ENCODE data around the gene IL16.

Gene IL16

GRCh38 chr15:81273855-81274254, 77.2 kb downstream of the IL16 start:
- ChIA-PET POLR2A (no interaction called here), CTCF (interaction anchor here (0.6 to 2.8 kb wide), 5 partner anchors 8 to 137 kb away, joined by 3 to 32 read pairs (median 4); no protein-coding TSS in a partner anchor)
- DNase-seq (ENCODE audit: extremely low spot score): no peak
- TF ChIP-seq FOXA1 (IDR thresholded peaks at IDR 0.05): no peak
- TF ChIP-seq CTBP1 (IDR thresholded peaks at IDR 0.05; ENCODE audit: borderline replicate concordance): no peak
- TF ChIP-seq ARNT (IDR thresholded peaks at IDR 0.05): no peak
- TF ChIP-seq HDGF (IDR thresholded peaks at IDR 0.05; ENCODE audit: borderline replicate concordance): no peak
- TF ChIP-seq TARDBP (IDR thresholded peaks at IDR 0.05): no peak
- no peak for TF ChIP-seq L3MBTL2 (conservative IDR thresholded peaks at IDR 0.05)
- no peak for TF ChIP-seq BHLHE40 (IDR thresholded peaks at IDR 0.05; ENCODE audit: borderline replicate concordance)
- no peak for TF ChIP-seq FOXM1 (IDR thresholded peaks at IDR 0.05; ENCODE audit: borderline replicate concordance)
- no peak for TF ChIP-seq SUZ12 (IDR thresholded peaks at IDR 0.05)
- TF ChIP-seq, protein P1, sequence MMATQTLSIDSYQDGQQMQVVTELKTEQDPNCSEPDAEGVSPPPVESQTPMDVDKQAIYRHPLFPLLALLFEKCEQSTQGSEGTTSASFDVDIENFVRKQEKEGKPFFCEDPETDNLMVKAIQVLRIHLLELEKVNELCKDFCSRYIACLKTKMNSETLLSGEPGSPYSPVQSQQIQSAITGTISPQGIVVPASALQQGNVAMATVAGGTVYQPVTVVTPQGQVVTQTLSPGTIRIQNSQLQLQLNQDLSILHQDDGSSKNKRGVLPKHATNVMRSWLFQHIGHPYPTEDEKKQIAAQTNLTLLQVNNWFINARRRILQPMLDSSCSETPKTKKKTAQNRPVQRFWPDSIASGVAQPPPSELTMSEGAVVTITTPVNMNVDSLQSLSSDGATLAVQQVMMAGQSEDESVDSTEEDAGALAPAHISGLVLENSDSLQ (IDR thresholded peaks at IDR 0.05): no peak
- no peak for TF ChIP-seq FOXK2 (IDR thresholded peaks at IDR 0.05)
- TF ChIP-seq ELF4 (IDR thresholded peaks at IDR 0.05): no peak

DNA sequence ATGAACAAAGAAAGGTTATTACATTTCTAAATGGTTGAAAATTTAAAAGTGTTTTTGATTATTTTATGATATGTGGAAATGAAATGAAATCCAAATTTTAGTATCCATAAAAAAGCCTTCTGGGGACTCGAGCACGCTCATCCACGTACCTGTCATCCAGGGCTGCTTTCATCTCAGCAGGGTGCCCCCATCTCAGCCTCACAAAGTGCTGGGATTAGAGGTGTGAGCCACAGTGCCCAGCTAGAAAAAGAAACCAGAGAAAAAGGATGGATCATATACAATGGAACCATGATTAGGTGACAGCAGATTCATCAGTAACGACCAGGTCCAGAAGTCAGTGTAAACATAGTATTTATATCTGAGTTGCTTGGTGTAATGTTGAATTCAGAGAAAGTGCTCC, 77.6 kb downstream of the IL16 start:
- ChIA-PET POLR2A (no interaction called here), CTCF (interaction anchor here (0.6 to 2.8 kb wide), 9 partner anchors 8 to 170 kb away, joined by 3 to 32 read pairs (median 4); no protein-coding TSS in a partner anchor)
- TF ChIP-seq CTBP1 (IDR thresholded peaks at IDR 0.05; ENCODE audit: borderline replicate concordance) (no peak), BHLHE40 (IDR thresholded peaks at IDR 0.05; ENCODE audit: borderline replicate concordance) (no peak), FOXA1 (IDR thresholded peaks at IDR 0.05) (no peak), ARNT (IDR thresholded peaks at IDR 0.05) (no peak), SUZ12 (IDR thresholded peaks at IDR 0.05) (no peak), FOXM1 (IDR thresholded peaks at IDR 0.05; ENCODE audit: borderline replicate concordance) (no peak), ELF4 (IDR thresholded peaks at IDR 0.05) (no peak), NFRKB (IDR thresholded peaks at IDR 0.05) (no peak), SP1 (IDR thresholded peaks at IDR 0.05) (no peak), FOXK2 (IDR thresholded peaks at IDR 0.05) (no peak), LEF1 (IDR thresholded peaks at IDR 0.05; ENCODE audit: borderline replicate concordance) (no peak), ZNF384 (IDR thresholded peaks at IDR 0.05) (no peak), TARDBP (IDR thresholded peaks at IDR 0.05) (no peak), HDGF (IDR thresholded peaks at IDR 0.05; ENCODE audit: borderline replicate concordance) (no peak), L3MBTL2 (conservative IDR thresholded peaks at IDR 0.05) (no peak)
- TF ChIP-seq, protein P1 (IDR thresholded peaks at IDR 0.05): no peak
- no peak for DNase-seq (ENCODE audit: extremely low spot score)

GRCh38 chr15:81274931-81275707, 78.4 kb downstream of the IL16 start:
- TF ChIP-seq L3MBTL2 (conservative IDR thresholded peaks at IDR 0.05) (no peak), TARDBP (IDR thresholded peaks at IDR 0.05) (no peak), FOXM1 (IDR thresholded peaks at IDR 0.05; ENCODE audit: borderline replicate concordance) (no peak)
- TF ChIP-seq, protein P1 (IDR thresholded peaks at IDR 0.05): peak; percentile 92
- ChIA-PET POLR2A (no interaction called here), CTCF (interaction anchor here (0.6 to 2.8 kb wide), 17 partner anchors 9 to 1024 kb away, joined by 3 to 32 read pairs (median 4); no protein-coding TSS in a partner anchor)
- DNase-seq (ENCODE audit: extremely low spot score): peak; percentile 83

DNA sequence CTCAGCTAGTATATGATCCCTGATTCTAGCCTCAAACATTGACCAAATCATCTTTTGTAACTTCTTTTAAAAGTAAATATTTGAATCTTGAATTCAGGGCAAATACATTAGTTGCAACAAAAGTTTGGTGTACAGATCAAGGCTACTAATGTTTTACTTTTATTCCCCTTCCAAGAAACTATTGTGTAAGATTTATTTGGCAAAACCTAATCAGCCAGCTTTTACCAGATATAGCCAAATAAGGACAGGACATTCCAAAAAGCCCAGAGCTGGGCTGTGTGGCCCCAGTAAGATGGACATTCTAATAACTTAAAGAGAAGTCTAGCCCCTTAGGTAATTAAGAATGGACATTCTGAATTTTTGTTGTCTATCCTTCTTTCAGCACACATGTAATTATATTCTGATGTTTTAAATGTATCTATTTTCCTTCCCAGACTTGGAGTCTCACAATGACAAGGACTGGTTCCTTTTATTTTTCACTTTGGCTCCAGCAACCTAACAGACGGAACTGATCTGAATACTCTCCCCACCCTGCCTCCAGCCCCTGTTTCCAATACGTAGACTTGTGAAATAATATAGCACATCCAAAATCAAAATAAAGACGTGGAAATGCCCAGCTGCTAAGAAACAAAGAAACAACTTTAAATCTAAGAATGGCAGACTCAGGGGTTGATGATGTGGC, 79.2 kb downstream of the IL16 start:
- DNase-seq (ENCODE audit: extremely low spot score): no peak
- ChIA-PET POLR2A (no interaction called here), CTCF (interaction anchor here (0.6 to 2.8 kb wide), 16 partner anchors 10 to 1023 kb away, joined by 3 to 32 read pairs (median 4); no protein-coding TSS in a partner anchor)
- TF ChIP-seq ARNT (IDR thresholded peaks at IDR 0.05) (no peak), HDGF (IDR thresholded peaks at IDR 0.05; ENCODE audit: borderline replicate concordance) (no peak), LEF1 (IDR thresholded peaks at IDR 0.05; ENCODE audit: borderline replicate concordance) (no peak), ELF4 (IDR thresholded peaks at IDR 0.05) (no peak), CTBP1 (IDR thresholded peaks at IDR 0.05; ENCODE audit: borderline replicate concordance) (no peak), NFRKB (IDR thresholded peaks at IDR 0.05) (no peak), BHLHE40 (IDR thresholded peaks at IDR 0.05; ENCODE audit: borderline replicate concordance) (no peak), L3MBTL2 (conservative IDR thresholded peaks at IDR 0.05) (no peak), TARDBP (IDR thresholded peaks at IDR 0.05) (no peak), FOXK2 (IDR thresholded peaks at IDR 0.05) (no peak), ZNF384 (IDR thresholded peaks at IDR 0.05) (no peak), FOXM1 (IDR thresholded peaks at IDR 0.05; ENCODE audit: borderline replicate concordance) (no peak), SP1 (IDR thresholded peaks at IDR 0.05) (no peak), SUZ12 (IDR thresholded peaks at IDR 0.05) (no peak)
- TF ChIP-seq, protein P1 (IDR thresholded peaks at IDR 0.05): no peak

GRCh38 chr15:81276967-81277366, 80.3 kb downstream of the IL16 start:
- CTCF ChIA-PET: no interaction called here
- DNase-seq (ENCODE audit: extremely low spot score): no peak
- TF ChIP-seq BHLHE40 (IDR thresholded peaks at IDR 0.05; ENCODE audit: borderline replicate concordance) (no peak), NFRKB (IDR thresholded peaks at IDR 0.05) (no peak), LEF1 (IDR thresholded peaks at IDR 0.05; ENCODE audit: borderline replicate concordance) (no peak), FOXA1 (IDR thresholded peaks at IDR 0.05) (no peak), HDGF (IDR thresholded peaks at IDR 0.05; ENCODE audit: borderline replicate concordance) (no peak), ZNF384 (IDR thresholded peaks at IDR 0.05) (no peak), ELF4 (IDR thresholded peaks at IDR 0.05) (no peak), CTBP1 (IDR thresholded peaks at IDR 0.05; ENCODE audit: borderline replicate concordance) (no peak)
- POLR2A ChIA-PET: no interaction called here
